Stimulated activated CD8-positive, alpha-beta memory T cell treated with anti-CD3 and anti-CD28 coated beads, Interleukin-7, amount 100 ng/mL, for 48 hours (primary cell): ENCODE results near the gene WDR86.

Source experiments
- DNase-seq, 2 donors: peaks; one replicate each; pipeline ENCODE4 v3.0.0-alpha.2; 2020; ENCODE audit warnings: low read depth in 1 of 2; ENCODE audit errors: extremely low read depth in 1 of 2

WDR86 gene

DNA sequence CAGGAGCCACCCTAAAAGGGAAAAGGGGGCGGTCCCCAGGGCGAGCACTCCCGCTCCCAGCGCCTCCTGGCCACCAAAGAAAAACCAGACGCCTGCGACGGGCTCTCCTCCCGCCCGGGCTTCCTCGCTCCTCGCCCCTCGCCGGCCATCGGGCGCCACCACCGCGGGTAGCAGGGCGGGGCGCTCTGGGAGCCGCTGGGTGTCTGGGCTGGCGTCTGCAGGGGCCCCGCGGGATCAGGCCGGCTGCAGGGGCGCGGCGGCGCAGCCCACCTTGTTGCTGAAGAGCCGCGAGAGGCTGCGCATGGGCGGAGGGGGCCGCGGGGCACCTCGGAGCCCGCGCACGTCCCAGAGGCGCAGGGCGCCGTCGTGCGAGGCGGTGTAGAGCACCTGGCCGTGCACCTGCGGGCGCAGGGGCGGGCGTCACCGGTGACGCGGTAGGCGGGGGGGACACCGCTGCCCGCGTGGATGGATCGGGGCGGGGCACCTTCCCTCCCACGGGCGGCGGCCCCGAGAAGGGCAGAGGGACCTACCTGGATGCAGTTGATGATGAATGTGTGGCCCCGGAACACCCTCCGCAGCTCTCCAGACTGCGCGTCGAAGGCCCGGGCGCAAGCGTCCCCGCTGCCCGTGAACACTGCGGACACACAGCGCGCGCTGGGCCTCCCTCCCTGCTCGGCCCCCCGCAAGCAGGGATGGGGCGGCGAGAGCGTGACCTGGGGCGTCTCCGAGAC lies 28.3 kb downstream of the WDR86 start:
- DNase-seq = no peak

DNA sequence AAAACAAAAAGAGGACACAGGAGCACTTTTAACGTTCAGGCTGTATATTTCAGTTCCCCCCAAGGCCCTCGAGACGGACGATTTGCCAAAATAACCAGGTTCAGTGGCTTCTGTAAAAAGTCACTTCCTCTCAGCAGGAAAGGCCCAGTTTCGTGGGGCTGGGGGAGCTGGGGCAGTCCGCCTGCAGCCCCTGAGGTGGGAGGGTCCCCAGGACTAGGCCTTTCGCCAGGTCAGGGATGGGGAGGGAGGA lies 28.8 kb downstream of the WDR86 start:
- DNase-seq = no peak

DNA sequence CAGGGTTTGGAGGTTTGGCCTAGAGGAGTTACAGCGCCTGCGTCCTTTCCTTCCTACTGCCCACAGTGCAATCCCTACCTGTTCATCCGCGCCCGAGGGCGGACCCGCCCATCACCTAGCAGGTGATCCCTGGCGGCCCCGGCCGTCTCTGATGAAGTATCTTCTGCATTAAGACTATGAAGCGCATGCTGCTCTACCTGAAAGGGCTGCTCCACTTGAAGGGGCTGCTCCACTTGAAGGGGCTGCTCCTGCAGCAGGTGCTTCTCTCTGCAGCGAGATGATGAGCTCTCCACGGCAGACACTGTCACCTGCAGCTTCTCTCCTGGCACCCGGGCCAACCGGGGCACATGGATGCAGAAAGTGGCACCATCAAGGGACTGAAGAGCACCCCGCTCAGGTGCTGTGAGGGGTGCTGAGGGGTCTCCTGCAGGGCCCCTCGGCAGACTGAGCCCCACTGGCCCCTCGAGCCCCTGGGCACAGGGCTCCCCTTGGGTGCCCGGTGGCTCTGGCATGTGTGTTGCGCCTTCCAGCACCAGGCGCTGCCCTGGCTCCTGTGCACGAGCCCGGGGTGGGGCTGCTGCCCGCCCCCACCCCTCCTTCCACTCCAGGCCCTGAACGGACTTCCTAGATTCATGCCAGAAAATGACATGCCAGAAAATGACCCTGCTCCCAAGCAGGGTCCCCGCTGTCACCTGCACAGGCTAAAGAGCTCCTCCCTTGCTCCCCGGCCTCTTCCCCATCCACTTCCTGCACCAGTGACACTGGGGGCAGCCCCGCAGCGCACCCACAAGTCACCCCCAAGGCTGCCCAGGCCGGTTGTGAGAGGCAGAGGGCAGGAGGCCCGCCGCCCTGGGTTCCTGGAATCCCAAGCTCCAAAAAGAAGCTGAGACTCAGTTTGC lies 29.4 kb downstream of the WDR86 start:
- no peak for DNase-seq

DNA sequence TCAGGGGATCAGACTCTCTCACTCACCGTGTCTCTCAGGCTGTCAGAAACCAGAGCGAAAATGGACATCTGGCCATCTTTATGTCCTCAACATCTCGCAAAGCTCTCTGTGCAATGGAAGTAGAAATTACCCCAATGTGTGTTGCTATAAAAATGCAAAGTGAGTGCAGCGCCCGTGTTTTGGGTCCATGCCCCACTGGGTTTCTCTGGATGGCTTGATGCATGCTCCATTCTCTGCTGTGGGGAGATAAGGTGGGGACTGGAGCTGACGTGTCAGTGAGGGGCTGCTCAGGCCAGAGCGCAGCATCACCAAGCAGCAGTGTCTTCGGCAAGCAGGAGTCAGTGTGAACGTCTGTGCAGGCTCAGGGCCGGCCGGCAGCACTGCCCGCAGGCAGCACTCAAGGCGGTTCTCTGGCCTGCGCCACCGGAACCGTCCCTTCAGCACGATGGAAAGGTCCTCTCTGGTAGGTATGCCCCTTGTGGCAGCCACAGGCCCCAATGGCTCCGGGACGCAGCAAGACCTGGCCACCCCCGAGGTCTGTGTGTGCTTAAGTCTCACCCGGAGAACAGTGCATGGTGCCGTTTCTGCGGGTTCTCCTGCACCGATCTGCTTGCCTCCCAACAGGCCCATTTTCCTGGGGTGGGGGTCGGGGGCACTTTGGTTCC lies 30.2 kb downstream of the WDR86 start:
- no peak for DNase-seq

DNA sequence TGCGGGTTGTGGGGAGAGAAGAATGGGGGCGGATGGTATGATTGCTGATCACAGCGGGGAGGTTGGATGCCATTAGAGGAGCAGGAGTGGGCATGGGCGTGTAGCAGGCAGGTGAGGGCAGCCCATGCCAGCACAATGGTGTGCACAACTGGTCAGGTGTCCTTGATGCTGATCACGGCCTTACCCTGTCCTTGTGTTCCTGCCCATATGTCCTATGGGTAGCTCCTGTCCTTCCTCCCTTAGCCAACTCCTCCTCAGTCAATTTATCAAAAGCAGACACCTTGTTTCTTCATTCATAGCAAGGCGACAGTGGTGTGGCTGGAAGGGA lies 30.7 kb downstream of the WDR86 start:
- no peak for DNase-seq

DNA sequence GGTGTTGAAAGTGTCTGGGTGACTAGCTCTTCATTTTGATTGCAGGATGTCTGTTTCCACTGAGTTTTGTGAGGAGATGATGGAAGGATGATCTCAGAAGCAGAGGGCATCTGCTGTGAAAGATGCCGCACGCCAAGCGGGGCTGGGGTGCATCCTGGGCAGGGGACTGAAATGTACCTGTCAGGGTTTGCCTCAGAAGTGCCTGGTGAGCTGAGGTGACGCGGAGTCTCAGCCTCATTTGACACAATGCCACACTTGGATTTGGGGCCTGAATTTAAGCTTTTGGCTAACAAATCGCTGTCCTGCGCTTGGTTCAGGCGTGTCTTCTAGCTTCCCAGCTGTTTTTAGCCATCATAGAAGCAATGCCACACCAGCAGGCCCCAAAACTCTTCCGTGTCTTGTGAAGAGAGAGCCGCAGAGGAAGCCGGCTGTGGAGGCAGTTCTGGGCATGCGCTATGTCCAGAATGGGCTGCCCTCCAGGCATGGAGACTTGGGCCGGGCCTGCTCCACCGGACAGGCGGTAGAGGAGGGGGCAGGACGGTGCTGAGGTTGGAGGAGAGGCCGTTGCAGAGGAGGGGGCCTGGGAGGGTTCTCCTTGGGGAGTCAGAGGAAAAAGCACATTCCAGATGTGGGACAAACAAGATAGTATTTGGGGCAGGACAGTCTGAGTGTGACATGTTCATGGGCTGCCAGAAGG lies 31.2 kb downstream of the WDR86 start:
- DNase-seq = no peak

DNA sequence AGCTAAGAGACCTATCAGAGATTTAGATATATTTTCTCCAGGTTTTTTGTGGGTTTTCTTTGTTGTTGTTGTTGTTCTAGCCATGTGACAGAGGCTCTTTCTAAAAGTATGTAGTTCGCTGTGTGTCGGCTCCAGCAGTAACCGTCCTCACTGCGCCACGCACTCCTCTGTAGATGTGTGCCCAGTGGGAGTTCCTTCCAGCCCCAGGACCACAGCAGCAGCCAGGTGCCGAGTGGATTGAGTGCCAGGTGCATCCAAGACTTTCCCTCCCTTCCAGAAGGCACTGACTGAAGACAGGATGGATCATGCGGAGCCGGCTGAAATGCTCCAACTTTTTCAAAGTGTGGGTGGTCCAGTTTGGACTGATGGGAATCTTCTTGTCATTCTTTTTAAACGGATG lies 31.8 kb downstream of the WDR86 start:
- no peak for DNase-seq

DNA sequence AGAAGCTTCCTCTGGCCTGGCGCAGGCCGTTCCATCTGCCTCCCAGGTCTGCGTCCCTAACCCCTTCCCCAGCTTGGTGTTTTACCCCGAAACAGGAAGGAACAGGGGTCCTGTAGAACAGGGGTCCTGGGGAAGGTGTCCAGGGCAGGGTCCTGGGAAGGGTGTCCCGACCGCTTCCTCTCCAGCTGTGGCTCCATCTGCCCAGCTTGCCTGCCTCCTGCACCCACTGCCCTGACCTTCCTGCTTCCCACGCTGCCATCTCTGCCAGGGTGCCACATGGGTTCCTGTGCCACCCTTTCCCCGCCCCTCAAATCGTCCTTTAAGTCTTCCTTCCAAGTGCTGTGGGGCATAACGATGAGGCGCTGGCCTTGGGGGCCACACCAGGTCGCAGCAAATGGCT lies 32.4 kb downstream of the WDR86 start:
- no peak for DNase-seq

DNA sequence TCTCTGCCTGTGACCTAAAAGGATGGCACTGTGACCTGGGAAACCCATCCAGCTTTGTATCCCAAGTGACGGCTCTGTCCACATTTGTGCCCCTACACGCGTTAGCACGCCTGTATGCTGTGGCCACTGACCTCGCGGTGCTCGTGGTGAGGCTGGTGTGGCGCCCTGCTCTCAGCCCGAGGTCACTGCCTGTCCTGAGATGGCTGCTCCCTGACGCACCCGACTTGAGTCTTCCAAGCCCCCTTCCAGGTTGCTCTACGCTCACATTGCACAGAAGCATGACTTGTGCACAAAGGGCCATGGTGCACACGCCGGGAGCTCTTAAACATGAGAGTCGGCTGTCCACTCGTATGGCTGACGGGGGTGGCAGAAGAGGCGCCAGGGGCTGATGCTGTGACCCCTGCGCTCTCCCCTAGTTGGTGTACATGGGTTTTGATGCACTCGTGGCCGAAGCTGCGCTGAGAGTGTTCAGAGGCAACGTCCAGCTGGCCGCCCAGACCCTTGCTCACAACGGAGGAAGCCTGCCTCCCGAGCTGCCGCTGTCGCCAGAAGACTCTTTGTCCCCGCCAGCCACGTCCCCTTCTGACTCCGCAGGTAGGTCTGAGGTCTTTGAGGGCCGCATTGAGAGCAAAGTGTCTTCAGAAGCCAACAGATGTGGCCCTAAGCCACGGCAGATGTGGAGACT lies 33.5 kb downstream of the WDR86 start:
- no peak for DNase-seq

DNA sequence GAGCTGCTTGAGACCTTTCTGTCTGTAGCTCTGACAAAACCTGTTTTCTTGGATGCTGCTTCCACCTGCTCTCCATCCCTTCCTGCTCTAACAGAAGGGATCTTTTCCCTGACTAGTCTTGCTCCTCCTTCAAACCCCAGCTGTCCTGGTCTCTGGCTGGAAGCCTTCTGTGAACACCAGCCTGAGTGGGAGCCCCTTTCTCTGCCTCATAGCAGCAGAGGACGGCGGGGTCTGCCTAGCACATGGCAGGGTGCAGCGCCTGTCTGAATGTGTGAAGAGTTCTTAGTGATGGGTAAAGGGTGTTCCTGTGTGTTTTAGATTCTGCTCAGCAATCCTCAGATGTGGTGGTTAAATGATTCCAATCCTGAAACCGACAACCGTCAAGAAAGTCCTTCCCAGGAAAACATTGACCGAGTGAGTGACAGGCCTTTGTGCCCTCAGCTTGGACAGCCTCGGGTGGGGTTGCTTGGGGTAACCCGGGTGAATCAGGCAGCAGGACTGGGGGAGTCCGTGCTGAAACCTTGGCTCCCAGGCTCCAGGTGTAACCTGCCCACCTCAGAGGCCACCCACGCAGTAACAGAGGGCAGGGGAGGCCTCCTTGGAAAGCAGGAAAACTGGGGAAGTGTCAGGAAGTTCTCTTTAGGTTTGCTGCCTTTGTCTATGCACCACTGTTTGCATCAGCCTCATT lies 34.2 kb downstream of the WDR86 start:
- no peak for DNase-seq

DNA sequence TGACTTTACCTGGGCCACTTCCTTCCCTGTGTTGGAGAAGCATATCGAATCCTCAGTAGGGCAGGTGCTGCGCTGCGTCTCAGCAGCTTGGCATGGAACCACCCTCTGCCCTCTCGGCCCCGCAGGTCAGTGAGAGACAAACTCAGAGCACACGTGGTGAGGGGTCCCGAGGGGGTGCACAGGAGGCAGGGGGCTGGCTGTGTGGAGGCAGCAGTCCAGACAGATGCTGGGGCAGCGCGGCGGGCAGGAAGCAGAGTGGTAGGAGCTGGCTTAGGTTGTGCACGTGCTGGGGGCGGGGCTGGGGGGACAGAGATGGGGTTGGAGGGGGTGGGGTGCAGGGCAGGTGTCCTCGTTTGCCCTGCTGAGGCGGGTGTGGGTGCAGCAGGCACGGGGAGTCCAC lies 35.1 kb downstream of the WDR86 start:
- no peak for DNase-seq

DNA sequence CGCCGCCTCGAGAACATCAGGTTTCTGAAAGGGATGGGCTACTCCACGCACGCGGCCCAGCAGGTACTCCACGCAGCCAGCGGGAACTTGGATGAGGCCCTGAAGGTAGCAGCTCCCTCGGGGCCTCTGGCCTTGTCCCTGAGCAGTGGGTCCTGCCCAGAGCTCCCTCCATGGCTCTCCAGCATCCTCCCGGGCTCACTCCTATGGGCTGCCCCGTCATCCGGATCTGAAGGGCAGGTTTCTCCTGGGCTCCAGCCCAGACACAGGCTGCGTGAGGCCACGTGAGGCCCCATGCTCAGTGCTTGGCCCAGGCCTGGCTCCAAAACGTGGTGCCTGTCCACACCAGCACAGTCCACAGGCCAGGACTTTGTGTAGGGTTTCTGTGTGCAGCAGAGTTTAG lies 35.7 kb downstream of the WDR86 start:
- DNase-seq = no peak

DNA sequence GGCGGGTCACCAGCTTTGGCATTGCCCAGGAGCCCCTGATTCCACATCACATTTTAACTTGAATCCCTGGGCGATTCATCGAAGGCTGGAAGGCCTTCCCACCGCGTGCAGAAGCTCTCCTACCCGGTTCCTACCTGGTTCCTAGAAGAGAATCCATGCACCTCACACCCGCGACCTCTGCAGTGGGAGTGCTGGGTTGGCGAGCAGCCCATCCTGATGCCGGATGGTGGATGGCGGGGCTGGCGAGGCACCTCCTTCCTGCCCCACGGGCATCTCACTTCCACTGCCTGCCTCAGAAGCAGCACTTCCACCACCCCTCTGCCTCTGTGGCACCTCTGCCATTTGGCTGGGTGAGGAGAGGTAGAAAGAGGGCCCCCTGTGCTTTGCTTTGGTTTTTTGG lies 36.2 kb downstream of the WDR86 start:
- no peak for DNase-seq

DNA sequence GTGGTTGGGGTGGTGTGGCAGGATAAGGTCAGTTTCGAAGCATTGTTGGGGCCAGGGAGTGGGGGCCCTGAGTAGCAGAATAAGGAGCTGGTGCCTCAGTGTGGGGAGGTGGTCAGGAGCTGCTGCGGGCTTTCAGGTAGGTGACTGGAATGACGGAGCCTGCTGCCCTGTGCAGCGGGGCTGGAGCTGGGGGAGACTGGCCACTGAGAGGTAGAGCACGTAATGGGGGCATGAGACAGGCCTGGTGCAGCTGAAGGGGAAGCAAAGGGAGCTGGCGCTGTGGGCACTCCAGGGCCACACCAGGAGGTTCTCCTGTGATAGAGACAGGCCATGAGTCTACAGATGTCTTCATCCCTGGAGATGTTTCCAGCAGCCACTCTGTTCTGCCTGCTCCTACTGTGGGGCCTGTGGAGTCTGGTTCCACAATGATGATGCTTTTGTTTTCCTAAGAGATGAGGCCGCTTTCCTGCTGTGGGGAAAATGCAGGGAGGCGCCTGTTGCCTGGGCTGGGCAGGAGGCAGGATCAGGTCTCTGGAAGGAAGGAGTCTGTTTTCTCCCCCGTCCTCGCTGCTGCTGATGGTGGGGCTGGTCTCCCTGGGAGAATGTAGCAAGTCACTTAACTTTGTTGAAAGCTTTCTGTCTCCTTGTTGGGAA lies 37.1 kb downstream of the WDR86 start:
- no peak for DNase-seq

DNA sequence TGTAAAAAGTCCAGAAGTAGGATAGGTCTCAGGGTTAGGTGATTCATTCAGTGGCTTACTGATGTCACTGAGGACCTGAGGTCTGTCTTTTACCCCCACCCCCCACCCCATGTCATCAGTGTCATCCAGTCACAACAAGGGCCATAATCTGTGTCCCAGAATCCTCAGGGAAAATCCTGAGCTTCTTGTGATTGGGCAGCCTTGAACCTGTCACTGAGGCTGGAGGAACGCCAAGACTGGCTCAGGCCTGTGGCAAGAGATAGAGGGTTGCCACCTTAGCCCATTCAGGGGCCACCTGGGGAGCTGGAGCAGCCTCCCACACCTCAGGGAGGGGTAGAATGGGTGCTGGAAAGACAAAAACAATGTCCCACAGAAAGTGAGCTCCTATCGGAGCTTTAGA lies 38.6 kb downstream of the WDR86 start:
- no peak for DNase-seq

DNA sequence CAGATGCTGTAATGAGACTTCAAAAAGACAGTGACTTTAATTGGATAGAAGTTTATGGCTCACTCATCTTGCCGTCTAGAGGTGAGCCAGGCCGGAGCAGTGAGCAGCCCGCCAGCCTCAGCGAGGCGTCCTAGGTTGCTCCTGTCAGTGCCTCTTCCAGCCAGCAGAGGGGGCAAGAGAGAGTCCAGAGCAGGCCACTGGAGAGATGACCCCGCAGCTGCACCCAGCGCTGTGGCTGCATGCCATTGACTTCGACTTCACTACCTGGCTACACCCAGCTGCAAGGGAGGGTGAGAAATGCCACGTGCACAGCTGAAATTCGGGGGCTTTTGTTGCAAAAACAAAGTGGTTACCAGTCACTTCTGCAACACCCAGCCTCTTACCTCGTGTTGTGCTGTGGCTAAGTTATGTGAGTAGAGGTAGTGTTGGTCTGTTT lies 41.7 kb downstream of the WDR86 start:
- peak; percentile 46 to 65 for DNase-seq

DNA sequence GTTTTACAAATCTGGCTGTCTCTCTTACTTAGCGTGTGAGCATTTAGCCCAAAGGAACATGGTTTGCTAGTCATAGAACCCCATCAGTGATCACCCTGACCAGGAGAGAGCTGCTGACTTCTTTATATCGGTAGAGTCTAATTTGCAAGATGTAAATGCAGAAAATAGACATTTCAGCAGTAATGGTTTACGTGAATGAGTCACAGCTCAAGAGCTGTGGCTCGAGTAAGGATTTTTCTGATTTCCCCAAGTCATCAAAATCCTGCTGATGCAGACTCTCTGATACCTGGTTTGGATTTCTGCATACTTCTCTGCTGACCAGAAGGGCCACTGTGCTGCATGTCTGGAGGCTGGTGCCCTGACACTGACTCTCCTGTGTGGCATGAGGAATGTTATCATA lies 42.6 kb downstream of the WDR86 start:
- DNase-seq = no peak

DNA sequence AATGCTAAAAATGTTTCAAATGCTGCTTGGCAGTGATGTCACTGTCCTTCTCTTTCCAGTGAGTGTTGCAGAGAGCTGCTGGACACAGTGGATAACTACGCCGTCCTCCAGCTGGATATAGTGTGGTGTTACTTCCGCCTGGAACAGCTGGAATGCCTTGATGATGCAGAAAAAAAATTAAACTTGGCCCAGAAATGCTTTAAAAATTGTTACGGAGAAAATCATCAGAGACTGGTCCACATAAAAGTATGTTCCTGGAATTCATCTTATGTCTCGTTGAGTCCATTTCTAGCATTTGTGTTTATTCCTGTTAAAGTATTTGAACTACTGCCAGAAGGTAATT lies 43.0 kb downstream of the WDR86 start:
- no peak for DNase-seq

DNA sequence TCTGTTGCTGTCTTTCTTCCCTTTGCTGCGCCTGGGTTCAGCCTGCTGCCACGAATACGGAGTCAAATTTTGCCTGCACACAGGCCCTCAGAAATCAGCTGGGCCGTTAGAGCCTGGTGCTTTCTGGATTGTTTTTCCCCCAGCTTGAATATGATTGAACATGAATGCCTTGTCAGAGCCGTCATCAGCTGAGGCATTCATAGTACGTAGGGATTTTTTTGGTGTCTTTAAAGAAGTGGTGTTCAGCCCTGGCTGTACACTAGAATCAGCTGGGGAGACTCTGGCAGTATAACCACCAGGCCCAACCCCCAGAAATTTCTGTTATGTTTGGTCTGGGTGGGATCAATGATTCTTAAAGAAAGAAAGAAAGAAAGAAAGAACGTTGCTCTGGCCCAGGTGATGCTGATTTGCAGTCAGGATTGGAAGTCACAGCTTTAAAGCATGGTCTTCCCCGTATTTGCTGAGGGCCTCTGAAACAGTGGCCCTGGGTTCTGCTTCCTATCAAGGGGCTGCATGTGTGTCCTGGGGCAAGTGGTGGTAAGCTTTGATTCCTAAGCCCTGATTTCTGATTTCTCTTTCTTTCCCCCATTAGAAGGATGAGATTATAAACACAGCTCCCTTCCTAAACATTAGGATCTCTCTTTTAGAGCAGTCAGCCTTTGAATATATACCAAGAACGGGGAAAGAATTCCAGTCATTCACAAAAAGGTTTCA lies 43.5 kb downstream of the WDR86 start:
- DNase-seq = no peak
